CD14-positive monocyte (primary cell): ENCODE measurements around the gene ENTPD5. TPM values are rescaled to one million over a fixed set of nuclear protein-coding genes. Genes with fewer than 3 reads are reported as not detected.

Experiments used
- DNase-seq, 3 donors: peaks; one replicate each; pipeline ENCODE4 v3.0.0-alpha.2; 2011 to 2022
- H2AFZ ChIP-seq: 2 replicates; pipeline ENCODE4 v1.6.0; 2012; ENCODE audit warnings: mild to moderate bottlenecking, low read depth, low read length, inconsistent platforms; ENCODE audit not compliant: insufficient read depth, poor library complexity, severe bottlenecking
- H3K27ac ChIP-seq, 2 donors: 1 replicate in 1 of 2; 2 replicates in 1 of 2; pipeline ENCODE4 v1.5.1; 2012 to 2013; ENCODE audit warnings: low read length in 2 of 2, control low read depth in 1 of 2, inconsistent platforms in 1 of 2, low read depth in 1 of 2, mild to moderate bottlenecking in 1 of 2
- H3K27me3 ChIP-seq, 2 donors: one replicate each; pipeline versions ENCODE4 v1.6.0 to v1.6.1; 2011 to 2013; ENCODE audit warnings: low read length in 2 of 2; ENCODE audit not compliant: control insufficient read depth in 2 of 2, insufficient read depth in 2 of 2
- H3K36me3 ChIP-seq, 2 donors: replicated peaks in 1 of 2; 1 replicate in 1 of 2; 2 replicates in 1 of 2; pipeline versions ENCODE4 v1.5.1 to v1.6.1; 2012 to 2013; ENCODE audit warnings: low read length in 2 of 2, control low read depth in 1 of 2, inconsistent platforms in 1 of 2, mild to moderate bottlenecking in 1 of 2; ENCODE audit not compliant: insufficient read depth in 2 of 2, control insufficient read depth in 1 of 2
- H3K4me1 ChIP-seq, 2 donors: 1 replicate in 1 of 2; 2 replicates in 1 of 2; pipeline versions ENCODE4 v1.5.1 to v1.6.1; 2012 to 2013; ENCODE audit warnings: low read length in 2 of 2, control low read depth in 1 of 2, inconsistent platforms in 1 of 2, mild to moderate bottlenecking in 1 of 2, moderate library complexity in 1 of 2; ENCODE audit not compliant: insufficient read depth in 2 of 2, control insufficient read depth in 1 of 2
- H3K4me2 ChIP-seq: replicated peaks from 2 replicates; pipeline ENCODE3; 2012; ENCODE audit warnings: low read length, moderate library complexity, mild to moderate bottlenecking; ENCODE audit not compliant: poor library complexity, severe bottlenecking; ENCODE audit errors: extremely low read depth
- H3K4me3 ChIP-seq, 3 experiments: fragments of 200-600 bp in 1 of 3; sonication (generic) in 1 of 3; replicated peaks in 1 of 3; 1 replicate in 2 of 3; 2 replicates in 1 of 3; pipeline ENCODE4 v1.5.1; 2011 to 2013; ENCODE audit warnings: low read length in 3 of 3, mild to moderate bottlenecking in 3 of 3, control low read depth in 2 of 3, low read depth in 2 of 3, inconsistent platforms in 1 of 3, moderate library complexity in 1 of 3
- H3K79me2 ChIP-seq: 2 replicates; pipeline ENCODE4 v1.6.0; 2012; ENCODE audit warnings: mild to moderate bottlenecking, control low read depth, inconsistent platforms, low read length, moderate library complexity; ENCODE audit not compliant: insufficient read depth
- H3K9ac ChIP-seq: 2 replicates; pipeline ENCODE4 v1.6.0; 2017; ENCODE audit warnings: low read length, mild to moderate bottlenecking; ENCODE audit not compliant: insufficient read depth, poor library complexity, severe bottlenecking
- H3K9me3 ChIP-seq, 2 donors: replicated peaks in 1 of 2; 1 replicate in 1 of 2; 2 replicates in 1 of 2; pipeline versions ENCODE4 v1.5.1 to v1.6.1; 2012 to 2013; ENCODE audit warnings: low read length in 2 of 2, control low read depth in 1 of 2; ENCODE audit not compliant: control insufficient read depth in 1 of 2, insufficient read depth in 1 of 2
- H4K20me1 ChIP-seq: 2 replicates; pipeline ENCODE4 v1.6.0; 2012; ENCODE audit warnings: mild to moderate bottlenecking, low read length, control low read depth, moderate library complexity; ENCODE audit not compliant: insufficient read depth
- H3K27ac Mint-ChIP-seq, 7 donors: one replicate each; pipeline ENCODE4 v1.8.0; 2020; ENCODE audit warnings: mild to moderate bottlenecking in 7 of 7, mixed read lengths in 7 of 7, moderate library complexity in 6 of 7, inconsistent platforms in 2 of 7
- H3K27me3 Mint-ChIP-seq, 3 donors: one replicate each; pipeline ENCODE4 v1.8.0; 2021 to 2022; ENCODE audit warnings: low read depth in 3 of 3, mild to moderate bottlenecking in 3 of 3, mixed read lengths in 3 of 3, moderate library complexity in 3 of 3, inconsistent platforms in 1 of 3
- H3K36me3 Mint-ChIP-seq, 2 donors: one replicate each; pipeline ENCODE4 v1.8.0; 2020; ENCODE audit warnings: mixed read lengths in 2 of 2, inconsistent platforms in 1 of 2, mild to moderate bottlenecking in 1 of 2
- H3K4me1 Mint-ChIP-seq: one replicate; pipeline ENCODE4 v1.8.0; 2020; ENCODE audit warnings: mild to moderate bottlenecking, mixed read lengths
- H3K4me3 Mint-ChIP-seq, 2 donors: one replicate each; pipeline ENCODE4 v1.8.0; 2020; ENCODE audit warnings: mild to moderate bottlenecking in 2 of 2, mixed read lengths in 2 of 2, moderate library complexity in 1 of 2
- H3K9me3 Mint-ChIP-seq, 7 donors: one replicate each; pipeline ENCODE4 v1.8.0; 2020 to 2022; ENCODE audit warnings: mixed read lengths in 7 of 7, mild to moderate bottlenecking in 6 of 7, moderate library complexity in 6 of 7, inconsistent platforms in 2 of 7
- CTCF ChIP-seq: fragments of 200-600 bp; IDR thresholded peaks from one replicate; pipeline ENCODE4 v1.8.0; 2022; ENCODE audit warnings: antibody characterized with exemption, mild to moderate bottlenecking
- WGBS: methylation state at CpG from one replicate; pipeline ENCODE4 v1.1.5; 2013; ENCODE audit warnings: missing lambda C conversion rate; ENCODE audit not compliant: insufficient coverage; 5-methylcytosine and 5-hydroxymethylcytosine counted together
- intact Hi-C, 2 donors: fragments of 100-400 bp; cut with micrococcal nuclease; formaldehyde crosslinking; loops; one replicate each; pipeline versions ENCODE4 v1.15.0 to v1.15.1; 2023
- polyA plus RNA-seq, 3 donors: library from polyadenylated mRNA; depleted of rRNA in 1 of 3; unstranded in 2 of 3; stranded (reverse) in 1 of 3; fragments of 300-500 nt in 2 of 3; fragments of >200 nt in 1 of 3; fragmentation: Illumina TruSeq in 2 of 3; gene quantifications; 1 replicate in 2 of 3; 2 replicates in 1 of 3; pipeline ENCODE4 v1.2.3, GENCODE V29; 2012 to 2021

The ENTPD5 gene
- polyA plus RNA-seq, 3 donors = 2.3 to 4.3 (median 2.7) TPM

- WGBS = 100% methylated on average over 1 of the region's 3 CpGs
- Mint-ChIP-seq H3K36me3 (peaks cover 20 to 28% of the 10 kb centered on the region in 2 donors), H3K27me3 (peaks cover 0 to 1% (median 0%) of the 10 kb centered on the region in 3 donors), H3K4me1 (no peaks in the 10 kb centered on the region), H3K27ac (no peak overlapping the region), H3K4me3 (no peak overlapping the region), H3K9me3 (peaks cover 0 to 1% (median 0%) of the 10 kb centered on the region in 7 donors)
- DNase-seq = no peak
- H3K4me3 ChIP-seq = no peak overlapping the region
- intact Hi-C loops = no loop called here
- TF ChIP-seq CTCF = no peak
- H3K9me3 ChIP-seq = no peaks in the 10 kb centered on the region
- H2AFZ ChIP-seq = no peak overlapping the region
- peaks cover 14 to 21% of the 10 kb centered on the region in 2 donors for H3K36me3 ChIP-seq
- no peak overlapping the region for H3K4me2 ChIP-seq
- H3K27me3 ChIP-seq = no peaks in the 10 kb centered on the region
- H3K27ac ChIP-seq = no peak overlapping the region
- H3K79me2 ChIP-seq = no peaks in the 10 kb centered on the region
- no peak overlapping the region for H3K9ac ChIP-seq
- no peaks in the 10 kb centered on the region for H4K20me1 ChIP-seq
- no peaks in the 10 kb centered on the region for H3K4me1 ChIP-seq
Measured at GRCh38 chr14:73988065-73988464, 31.0 kb downstream of the ENTPD5 start.

DNA sequence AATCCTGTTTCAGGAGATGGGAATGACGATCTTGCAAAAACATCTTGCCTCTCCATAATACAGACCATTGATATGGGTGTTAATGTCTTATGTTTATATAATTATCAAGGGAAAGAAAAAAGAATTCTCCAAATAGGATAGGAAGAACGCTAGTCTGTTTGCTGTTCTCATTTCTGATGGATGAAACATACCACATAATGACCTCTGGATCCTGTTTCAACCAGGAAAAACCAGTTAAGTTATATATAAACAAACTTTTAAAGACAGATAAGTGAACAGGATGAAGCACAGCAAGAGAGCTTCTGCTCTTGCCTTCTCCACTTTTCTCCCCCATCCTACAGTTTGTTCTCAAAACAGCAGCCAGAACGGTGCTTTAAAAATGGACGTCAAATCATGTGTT lies 41.2 kb downstream of the ENTPD5 start:
- peaks cover 4 to 40% of the 10 kb centered on the region in 2 donors for H3K36me3 ChIP-seq
- Mint-ChIP-seq H3K36me3 (peaks cover 21% of the 10 kb centered on the region in 2 donors), H3K27me3 (no peaks in the 10 kb centered on the region), H3K4me3 (no peak overlapping the region), H3K27ac (peak overlapping the region in 1 of 7 donors; percentile 37), H3K9me3 (no peaks in the 10 kb centered on the region), H3K4me1 (no peaks in the 10 kb centered on the region)
- intact Hi-C loops = no loop called here
- H3K4me3 ChIP-seq = no peak overlapping the region
- TF ChIP-seq CTCF = no peak
- H3K9me3 ChIP-seq = no peaks in the 10 kb centered on the region
- no peak overlapping the region for H3K27ac ChIP-seq
- H4K20me1 ChIP-seq = no peaks in the 10 kb centered on the region
- no peaks in the 10 kb centered on the region for H3K4me1 ChIP-seq
- no peak overlapping the region for H2AFZ ChIP-seq
- no peak for DNase-seq
- 100% methylated on average over 2 of the region's 4 CpGs for WGBS
- H3K9ac ChIP-seq = no peak overlapping the region
- H3K4me2 ChIP-seq = no peak overlapping the region
- H3K79me2 ChIP-seq = no peaks in the 10 kb centered on the region
- H3K27me3 ChIP-seq = no peaks in the 10 kb centered on the region
